A549 (cell line): ENCODE results near the gene CETN3. TPM values are rescaled to one million over a fixed set of nuclear protein-coding genes. Genes with fewer than 3 reads are reported as not detected.

Experiments used
- ATAC-seq, 2 experiments: fragments of 200-7000 bp in 1 of 2; fragments of >200 bp in 1 of 2; cut with Nextera tagmentation in 1 of 2; cut with Tn5 transposase in 1 of 2; 3 replicates each; pipeline versions ENCODE4 v1.8.0 to v1.9.1; 2018 to 2020; ENCODE audit warnings: mild to moderate bottlenecking in 1 of 2, moderate library complexity in 1 of 2
- CTCF ChIA-PET: fragments of 300-600 bp; sonication (Branson Sonifier 250); formaldehyde crosslinking; extraction: SDS; loops from one replicate; lab custom pipeline; 2021; ENCODE audit warnings: antibody characterized with exemption, inconsistent platforms; lab: Yijun Ruan, JAX
- POLR2A ChIA-PET: fragments of 350-600 bp; formaldehyde crosslinking; extraction: SDS; loops from one replicate; lab custom pipeline; 2021; ENCODE audit warnings: antibody characterized with exemption, inconsistent platforms; lab: Yijun Ruan, JAX
- DNase-seq, 2 experiments: peaks; one replicate each; pipeline versions ENCODE4 v3.0.0 to v3.0.0-alpha.2; 2011 to 2016; ENCODE audit warnings: low read depth in 1 of 2, low spot score in 1 of 2
- FAIRE-seq: peaks from 2 replicates; lab custom pipeline; 2011; peaks lifted over from hg19 to GRCh38; lab: Jason Lieb, UNC
- H3K27ac ChIP-seq, 2 experiments: fragments of >200 bp; sonication (Bioruptor Twin); formaldehyde crosslinking; 3 replicates each; pipeline ENCODE4 v1.5.1; 2016 to 2017
- H3K4me1 ChIP-seq: fragments of >200 bp; sonication (Bioruptor Twin); formaldehyde crosslinking; 3 replicates; pipeline ENCODE4 v1.6.1; 2016
- H3K4me2 ChIP-seq: fragments of >200 bp; sonication (Bioruptor Twin); formaldehyde crosslinking; 3 replicates; pipeline ENCODE4 v1.6.1; 2016
- H3K4me3 ChIP-seq: fragments of >200 bp; sonication (Bioruptor Twin); formaldehyde crosslinking; 3 replicates; pipeline ENCODE4 v1.5.1; 2016
- H3K9me3 ChIP-seq: fragments of >200 bp; sonication (Bioruptor Twin); formaldehyde crosslinking; 3 replicates; pipeline ENCODE4 v1.6.1; 2016
- BHLHE40 ChIP-seq: IDR thresholded peaks from 2 replicates; pipeline ENCODE4 v1.6.1; 2012; ENCODE audit warnings: low read depth, low read length, inconsistent platforms
- CBX2 ChIP-seq: fragments of 200-600 bp; sonication (generic); IDR thresholded peaks from 2 replicates; pipeline ENCODE4 v1.6.1; 2016; ENCODE audit warnings: low read depth, mild to moderate bottlenecking, borderline replicate concordance
- CBX8 ChIP-seq: fragments of 200-600 bp; sonication (generic); IDR thresholded peaks from 2 replicates; pipeline ENCODE4 v1.6.1; 2016
- CHD2 ChIP-seq: fragments of 150-350 bp; IDR thresholded peaks from 2 replicates; pipeline ENCODE4 v1.6.1; 2014; ENCODE audit warnings: low read length; ENCODE audit not compliant: partially characterized antibody
- CTCF ChIP-seq: fragments of >200 bp; sonication (Bioruptor Twin); formaldehyde crosslinking; IDR thresholded peaks from 3 replicates; pipeline ENCODE4 v1.5.1; 2016
- E2F6 ChIP-seq: IDR thresholded peaks from 2 replicates; pipeline ENCODE4 v1.6.1; 2012; ENCODE audit warnings: low read depth, borderline replicate concordance
- EP300 ChIP-seq, 2 experiments: fragments of >200 bp; sonication (Bioruptor Twin); formaldehyde crosslinking; IDR thresholded peaks; 2 replicates in 1 of 2; 3 replicates in 1 of 2; pipeline ENCODE4 v1.6.1; 2016 to 2017
- FOXS1 ChIP-seq: fragments of 250-450 bp; sonication (Bioruptor Pico); IDR thresholded peaks from 2 replicates; pipeline ENCODE4 v1.5.0; 2020; ENCODE audit warnings: mild to moderate bottlenecking, moderate library complexity
- GATA3 ChIP-seq: IDR thresholded peaks from 2 replicates; pipeline ENCODE4 v1.6.1; 2012; ENCODE audit warnings: borderline replicate concordance
- HMGXB4 ChIP-seq: fragments of 250-450 bp; sonication (Bioruptor Pico); IDR thresholded peaks from 2 replicates; pipeline ENCODE4 v1.5.0; 2021; ENCODE audit warnings: mild to moderate bottlenecking, moderate library complexity, borderline replicate concordance
- JUN ChIP-seq, 2 experiments: fragments of >200 bp; sonication (Bioruptor Twin); formaldehyde crosslinking; IDR thresholded peaks; 2 replicates in 1 of 2; 3 replicates in 1 of 2; pipeline ENCODE4 v1.6.1; 2016 to 2017
- KDM5A ChIP-seq: fragments of 200-600 bp; sonication (generic); IDR thresholded peaks from 2 replicates; pipeline ENCODE4 v1.6.1; 2016; ENCODE audit warnings: antibody characterized with exemption, mild to moderate bottlenecking
- PHF8 ChIP-seq: fragments of 200-600 bp; sonication (generic); IDR thresholded peaks from 2 replicates; pipeline ENCODE4 v1.6.1; 2016; ENCODE audit warnings: low read depth, mild to moderate bottlenecking, antibody characterized with exemption, moderate library complexity, borderline replicate concordance
- POLR2A ChIP-seq: IDR thresholded peaks from 2 replicates; pipeline ENCODE4 v1.6.1; 2012; ENCODE audit warnings: mild to moderate bottlenecking, low read length
- RAD21 ChIP-seq, 2 experiments: fragments of >200 bp in 1 of 2; sonication (Bioruptor Twin) in 1 of 2; formaldehyde crosslinking in 1 of 2; IDR thresholded peaks in 1 of 2; conservative IDR thresholded peaks in 1 of 2; 2 replicates in 1 of 2; 3 replicates in 1 of 2; pipeline ENCODE4 v1.6.1; 2012 to 2018; ENCODE audit warnings: inconsistent platforms in 1 of 2
- RARB ChIP-seq: fragments of 250-450 bp; sonication (Bioruptor Pico); IDR thresholded peaks from 2 replicates; pipeline ENCODE4 v1.8.0; 2021; ENCODE audit warnings: mild to moderate bottlenecking, moderate library complexity
- RCOR1 ChIP-seq: fragments of 150-350 bp; IDR thresholded peaks from 2 replicates; pipeline ENCODE4 v1.6.1; 2014; ENCODE audit warnings: antibody characterized with exemption, low read length, low read depth
- REST ChIP-seq: fragments of 200-600 bp; sonication (generic); IDR thresholded peaks from 2 replicates; pipeline ENCODE4 v1.6.1; 2016; ENCODE audit warnings: antibody characterized with exemption, mild to moderate bottlenecking, moderate library complexity
- RNF2 ChIP-seq: fragments of 200-600 bp; sonication (generic); IDR thresholded peaks from 2 replicates; pipeline ENCODE4 v1.6.1; 2016; ENCODE audit warnings: low read depth, mild to moderate bottlenecking, antibody characterized with exemption, moderate library complexity, borderline replicate concordance
- SMC3 ChIP-seq: fragments of >200 bp; sonication (Bioruptor Twin); formaldehyde crosslinking; IDR thresholded peaks from 3 replicates; pipeline ENCODE4 v1.6.1; 2018; ENCODE audit warnings: inconsistent platforms
- TFCP2L1 ChIP-seq: fragments of 250-450 bp; sonication (Bioruptor Pico); IDR thresholded peaks from 2 replicates; pipeline ENCODE4 v1.5.0; 2021; ENCODE audit warnings: mild to moderate bottlenecking
- ZC3H11A ChIP-seq: fragments of 450-650 bp; IDR thresholded peaks from 2 replicates; pipeline ENCODE4 v1.6.1; 2014; ENCODE audit warnings: antibody characterized with exemption, mild to moderate bottlenecking
- ZFP36 ChIP-seq: fragments of 450-650 bp; IDR thresholded peaks from 2 replicates; pipeline ENCODE4 v1.6.1; 2014; ENCODE audit warnings: borderline replicate concordance; ENCODE audit not compliant: partially characterized antibody
- WGBS: methylation state at CpG from one replicate; pipeline ENCODE4 v1.1.6; 2017; ENCODE audit errors: missing lambda C conversion rate; 5-methylcytosine and 5-hydroxymethylcytosine counted together
- polyA minus RNA-seq: library from RNA; depleted of rRNA, polyadenylated mRNA; stranded (reverse); fragments of >200 nt; gene quantifications from 2 replicates; pipeline ENCODE4 v1.2.3, GENCODE V29; 2011; rRNA and poly(A)+ RNA removed
- polyA plus RNA-seq, 4 experiments: library from polyadenylated mRNA; depleted of rRNA in 3 of 4; stranded (reverse); fragments of >200 nt; fragmentation: RNase III in 1 of 4; extraction: RNeasy Plus Mini Kit Qiagen cat#74134 plus additional on column Dnase treatment in 1 of 4; gene quantifications; 2 replicates in 3 of 4; 3 replicates in 1 of 4; pipeline ENCODE4 v1.2.3, GENCODE V29; 2011 to 2017
- TF ChIP-seq, protein P1 (sequence below): fragments of 450-650 bp; IDR thresholded peaks from 2 replicates; pipeline ENCODE4 v1.6.1; 2014; ENCODE audit warnings: antibody characterized with exemption
- TF ChIP-seq, protein P2 (sequence below): IDR thresholded peaks from 2 replicates; pipeline ENCODE4 v1.6.1; 2012
- TF ChIP-seq, protein P3 (sequence below): fragments of >200 bp; sonication (Bioruptor Twin); formaldehyde crosslinking; IDR thresholded peaks from 3 replicates; pipeline ENCODE4 v1.6.1; 2016

The CETN3 gene
- polyA plus RNA-seq (2011; rRNA removed): 18.4 and 50.8 TPM in 2 replicates
- 2.7 and 5.4 TPM in 2 replicates for polyA plus RNA-seq (2012; cell fraction: cytosol; rRNA removed)
- polyA plus RNA-seq (2012; cell fraction: nucleus; rRNA removed): 0.84 and 1.4 TPM in 2 replicates
- 49.8 to 52.9 TPM (median 49.9 TPM) in 3 replicates for polyA plus RNA-seq (2017; fragmentation: RNase III; extraction: RNeasy Plus Mini Kit Qiagen cat#74134 plus additional on column Dnase treatment)
- polyA minus RNA-seq: 0.39 and 1.4 TPM in 2 replicates

GRCh38 chr5:90409318-90410177 lies at the start of gene CETN3:
Gene CETN3 (minus strand): TSS chr5:90409756. CDS start chr5:90409661, 95 bp downstream.
- FAIRE-seq: no peak
- H3K4me2 ChIP-seq: peak within 1 kb of the TSS; percentile 84
- H3K9me3 ChIP-seq: no peaks in the 10 kb centered on the region
- WGBS: 2% methylated on average over 33 of the region's 51 CpGs
- peak; percentile 96 to 98 for ATAC-seq
- POLR2A ChIA-PET: interaction anchor here (0.5 to 4.1 kb wide), 20 partner anchors 9 to 975 kb away, joined by 3 to 46 read pairs (median 5); partner anchors contain the start of genes LYSMD3, MBLAC2 and POLR3G
- peak within 1 kb of the TSS; percentile 93 to 96 for H3K27ac ChIP-seq
- peak; percentile 84 to 96 for DNase-seq
- H3K4me3 ChIP-seq: peak within 1 kb of the TSS; percentile 89
- CTCF ChIA-PET: interaction anchor here (1.2 to 1.5 kb wide), 2 partner anchors 10 to 24 kb away, joined by 3 to 4 read pairs; no protein-coding TSS in a partner anchor
- peaks cover 25% of the 10 kb centered on the region; the same call in 2 of the 3 replicates for H3K4me1 ChIP-seq
- TF ChIP-seq GATA3: no peak
- no peak for TF ChIP-seq HMGXB4
- no peak for TF ChIP-seq RCOR1
- TF ChIP-seq E2F6: peak; percentile 74
- no peak for TF ChIP-seq CBX8
- no peak for TF ChIP-seq EP300 (IDR thresholded peaks at IDR 0.05)
- 0 out of 3 replicates have a peak, but pooled peaks have one; percentile 8 for TF ChIP-seq CTCF
- TF ChIP-seq, protein P1, sequence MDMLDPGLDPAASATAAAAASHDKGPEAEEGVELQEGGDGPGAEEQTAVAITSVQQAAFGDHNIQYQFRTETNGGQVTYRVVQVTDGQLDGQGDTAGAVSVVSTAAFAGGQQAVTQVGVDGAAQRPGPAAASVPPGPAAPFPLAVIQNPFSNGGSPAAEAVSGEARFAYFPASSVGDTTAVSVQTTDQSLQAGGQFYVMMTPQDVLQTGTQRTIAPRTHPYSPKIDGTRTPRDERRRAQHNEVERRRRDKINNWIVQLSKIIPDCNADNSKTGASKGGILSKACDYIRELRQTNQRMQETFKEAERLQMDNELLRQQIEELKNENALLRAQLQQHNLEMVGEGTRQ: no peak
- TF ChIP-seq RNF2: no peak
- TF ChIP-seq, protein P2, sequence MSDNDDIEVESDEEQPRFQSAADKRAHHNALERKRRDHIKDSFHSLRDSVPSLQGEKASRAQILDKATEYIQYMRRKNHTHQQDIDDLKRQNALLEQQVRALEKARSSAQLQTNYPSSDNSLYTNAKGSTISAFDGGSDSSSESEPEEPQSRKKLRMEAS: peak; percentile 88
- peak; percentile 62 for TF ChIP-seq KDM5A
- TF ChIP-seq REST: peak; percentile 73
- TF ChIP-seq, protein P3, sequence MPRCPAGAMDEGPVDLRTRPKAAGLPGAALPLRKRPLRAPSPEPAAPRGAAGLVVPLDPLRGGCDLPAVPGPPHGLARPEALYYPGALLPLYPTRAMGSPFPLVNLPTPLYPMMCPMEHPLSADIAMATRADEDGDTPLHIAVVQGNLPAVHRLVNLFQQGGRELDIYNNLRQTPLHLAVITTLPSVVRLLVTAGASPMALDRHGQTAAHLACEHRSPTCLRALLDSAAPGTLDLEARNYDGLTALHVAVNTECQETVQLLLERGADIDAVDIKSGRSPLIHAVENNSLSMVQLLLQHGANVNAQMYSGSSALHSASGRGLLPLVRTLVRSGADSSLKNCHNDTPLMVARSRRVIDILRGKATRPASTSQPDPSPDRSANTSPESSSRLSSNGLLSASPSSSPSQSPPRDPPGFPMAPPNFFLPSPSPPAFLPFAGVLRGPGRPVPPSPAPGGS: peak; percentile 76; the same call in 2 of the 3 replicates
- peak; percentile 81 for TF ChIP-seq CHD2
- TF ChIP-seq FOXS1 (CRISPR knock-in tag): peak; percentile 33; the same call in 1 of the 2 replicates
- TF ChIP-seq SMC3: no peak
- no peak for TF ChIP-seq BHLHE40
- TF ChIP-seq TFCP2L1: 0 out of 2 replicates have a peak, but pooled peaks have one; percentile 51
- TF ChIP-seq ZC3H11A: no peak
- no peak for TF ChIP-seq RARB
- peak; percentile 97 for TF ChIP-seq POLR2A
- TF ChIP-seq CBX2: no peak
- TF ChIP-seq JUN (IDR thresholded peaks at IDR 0.05): peak; percentile 34 to 77; a peak in 4 of 5 replicates
- TF ChIP-seq PHF8: peak; percentile 32
- no peak for TF ChIP-seq ZFP36
- no peak for TF ChIP-seq RAD21 (conservative IDR thresholded peaks at IDR 0.05 in 1 of 2, IDR thresholded peaks at IDR 0.05 in 1 of 2)
